H1 (cell line): ENCODE results near the gene SLC25A12. TPM values are rescaled to one million over a fixed set of nuclear protein-coding genes. Genes with fewer than 3 reads are reported as not detected.

ENCODE experiments used
- CTCF ChIA-PET: fragments of 300-600 bp; sonication (Branson Sonifier 250); formaldehyde crosslinking; loops from one replicate; lab custom pipeline; 2021; ENCODE audit not compliant: partially characterized antibody; lab: Charles Lee
- POLR2A ChIA-PET: fragments of 300-600 bp; sonication (Branson Sonifier 250); formaldehyde crosslinking; loops from one replicate; lab custom pipeline; 2021; ENCODE audit warnings: inconsistent platforms; ENCODE audit not compliant: partially characterized antibody; lab: Charles Lee
- DNase-seq, 2 experiments: peaks; one replicate each; pipeline versions ENCODE4 v3.0.0 to v3.0.0-alpha.2; 2010 to 2022; ENCODE audit warnings: low spot score in 2 of 2, low read depth in 1 of 2, mixed read lengths in 1 of 2
- FAIRE-seq: peaks from 2 replicates; lab custom pipeline; 2011; peaks lifted over from hg19 to GRCh38; lab: Jason Lieb, UNC
- H2AFZ ChIP-seq: 2 replicates; pipeline ENCODE4 v1.8.1; 2012; ENCODE audit warnings: low read length, inconsistent platforms
- H2AK5ac ChIP-seq: 2 replicates; pipeline ENCODE4 v1.6.1; 2013; ENCODE audit warnings: low read depth, low read length
- H2BK120ac ChIP-seq: replicated peaks from 2 replicates; pipeline ENCODE3; 2013; ENCODE audit warnings: low read depth, low read length, inconsistent platforms
- H2BK12ac ChIP-seq: 2 replicates; pipeline ENCODE4 v1.6.1; 2013; ENCODE audit warnings: low read depth, low read length
- H2BK15ac ChIP-seq: 2 replicates; pipeline ENCODE4 v1.6.1; 2013; ENCODE audit warnings: low read length
- H2BK20ac ChIP-seq: 2 replicates; pipeline ENCODE4 v1.6.1; 2013; ENCODE audit warnings: low read length
- H2BK5ac ChIP-seq: 2 replicates; pipeline ENCODE4 v1.6.1; 2013; ENCODE audit warnings: low read depth, low read length
- H3K14ac ChIP-seq: 2 replicates; pipeline ENCODE4 v1.6.1; 2013; ENCODE audit warnings: inconsistent platforms; ENCODE audit not compliant: insufficient read length
- H3K18ac ChIP-seq: 2 replicates; pipeline ENCODE4 v1.6.1; 2013; ENCODE audit warnings: low read length; ENCODE audit errors: extremely low read depth
- H3K23ac ChIP-seq: 2 replicates; pipeline ENCODE4 v1.6.1; 2013; ENCODE audit warnings: inconsistent platforms; ENCODE audit not compliant: insufficient read length
- H3K23me2 ChIP-seq: 2 replicates; pipeline ENCODE4 v1.6.1; 2013; ENCODE audit warnings: low read depth, low read length
- H3K27ac ChIP-seq: 2 replicates; pipeline ENCODE4 v1.6.1; 2011; ENCODE audit warnings: low read depth, low read length, inconsistent platforms
- H3K27me3 ChIP-seq, 4 experiments: replicated peaks in 1 of 4; 1 replicate in 1 of 4; 2 replicates in 3 of 4; pipeline versions ENCODE4 v1.6.1 to v1.8.1; 2011 to 2013; ENCODE audit warnings: low read length in 3 of 4, mild to moderate bottlenecking in 3 of 4, inconsistent platforms in 2 of 4, mixed read lengths in 2 of 4, moderate library complexity in 1 of 4; ENCODE audit not compliant: control insufficient read depth in 3 of 4, insufficient read depth in 3 of 4; ENCODE audit errors: extremely low read depth in 1 of 4
- H3K36me3 ChIP-seq, 4 experiments: 2 replicates each; pipeline versions ENCODE4 v1.6.1 to v1.8.1; 2011 to 2013; ENCODE audit warnings: mild to moderate bottlenecking in 4 of 4, low read length in 3 of 4, moderate library complexity in 2 of 4, control low read depth in 1 of 4, inconsistent platforms in 1 of 4; ENCODE audit not compliant: insufficient read depth in 4 of 4, control insufficient read depth in 2 of 4
- H3K4ac ChIP-seq: replicated peaks from 2 replicates; pipeline ENCODE3; 2013; ENCODE audit warnings: low read length, low read depth, mixed read lengths, inconsistent platforms; ENCODE audit not compliant: insufficient read length
- H3K4me1 ChIP-seq, 4 experiments: replicated peaks in 1 of 4; 1 replicate in 1 of 4; 2 replicates in 3 of 4; pipeline versions ENCODE4 v1.6.1 to v1.8.1; 2011 to 2013; ENCODE audit warnings: low read length in 3 of 4, inconsistent platforms in 2 of 4, mixed read lengths in 1 of 4; ENCODE audit not compliant: insufficient read depth in 4 of 4, control insufficient read depth in 3 of 4
- H3K4me2 ChIP-seq, 2 experiments: 2 replicates each; pipeline versions ENCODE4 v1.6.1 to v1.8.1; 2011 to 2013; ENCODE audit warnings: low read depth in 2 of 2, low read length in 2 of 2, control low read depth in 1 of 2, inconsistent platforms in 1 of 2, mild to moderate bottlenecking in 1 of 2; ENCODE audit not compliant: insufficient read depth in 1 of 2
- H3K4me3 ChIP-seq, 4 experiments: fragments of 200-600, 300-600 bp in 1 of 4; sonication (generic), shearing (Covaris generic), sonication (Bioruptor Twin) in 1 of 4; 2 replicates each; pipeline versions ENCODE4 v1.5.1 to v1.8.1; 2011 to 2016; ENCODE audit warnings: low read length in 4 of 4, low read depth in 3 of 4, control low read depth in 2 of 4, inconsistent platforms in 2 of 4, mild to moderate bottlenecking in 2 of 4, mixed read lengths in 1 of 4, moderate library complexity in 1 of 4; ENCODE audit not compliant: insufficient read depth in 2 of 4; ENCODE audit errors: extremely low read depth in 1 of 4
- H3K56ac ChIP-seq: replicated peaks from 2 replicates; pipeline ENCODE3; 2013; ENCODE audit warnings: low read depth, mild to moderate bottlenecking, mixed read lengths, low read length, inconsistent platforms; ENCODE audit not compliant: insufficient read length
- H3K79me1 ChIP-seq: 2 replicates; pipeline ENCODE4 v1.6.1; 2013; ENCODE audit warnings: low read depth, low read length, control low read depth
- H3K79me2 ChIP-seq, 2 experiments: 2 replicates each; pipeline versions ENCODE4 v1.6.1 to v1.8.1; 2012 to 2013; ENCODE audit warnings: low read length in 2 of 2, mild to moderate bottlenecking in 2 of 2, inconsistent platforms in 1 of 2; ENCODE audit not compliant: insufficient read depth in 2 of 2, control insufficient read depth in 1 of 2
- H3K9ac ChIP-seq, 4 experiments: replicated peaks in 1 of 4; 1 replicate in 1 of 4; 2 replicates in 3 of 4; pipeline versions ENCODE4 v1.6.1 to v1.8.1; 2011 to 2013; ENCODE audit warnings: low read depth in 3 of 4, low read length in 3 of 4, control low read depth in 2 of 4, mild to moderate bottlenecking in 2 of 4, moderate library complexity in 2 of 4, inconsistent platforms in 1 of 4; ENCODE audit errors: extremely low read depth in 1 of 4
- H3K9me3 ChIP-seq, 2 experiments: 2 replicates each; pipeline versions ENCODE4 v1.6.1 to v1.8.1; 2012 to 2013; ENCODE audit warnings: mild to moderate bottlenecking in 2 of 2, moderate library complexity in 2 of 2, control low read depth in 1 of 2, inconsistent platforms in 1 of 2, low read depth in 1 of 2, low read length in 1 of 2, mixed read lengths in 1 of 2; ENCODE audit not compliant: insufficient read depth in 2 of 2
- H4K20me1 ChIP-seq, 2 experiments: replicated peaks in 1 of 2; 2 replicates each; pipeline versions ENCODE3 to v1.8.1; 2011 to 2013; ENCODE audit warnings: inconsistent platforms in 2 of 2, low read length in 2 of 2, mild to moderate bottlenecking in 1 of 2; ENCODE audit not compliant: insufficient read depth in 2 of 2, control insufficient read depth in 1 of 2
- H4K5ac ChIP-seq: 2 replicates; pipeline ENCODE4 v1.6.1; 2013; ENCODE audit warnings: low read length, low read depth, mixed read lengths, inconsistent platforms; ENCODE audit not compliant: insufficient read length
- H4K8ac ChIP-seq: 2 replicates; pipeline ENCODE4 v1.8.0; 2013; ENCODE audit warnings: mild to moderate bottlenecking, moderate library complexity, low read length, inconsistent platforms; ENCODE audit not compliant: insufficient read depth; ENCODE audit errors: extremely low read depth
- H4K91ac ChIP-seq: replicated peaks from 2 replicates; pipeline ENCODE3; 2013; ENCODE audit warnings: low read length, mixed read lengths, inconsistent platforms; ENCODE audit not compliant: insufficient read length
- EP300 ChIP-seq, 2 experiments: IDR thresholded peaks; 1 replicate in 1 of 2; 2 replicates in 1 of 2; pipeline ENCODE4 v1.6.1; 2011 to 2012; ENCODE audit warnings: low read depth in 2 of 2, low read length in 2 of 2, mild to moderate bottlenecking in 2 of 2, borderline replicate concordance in 1 of 2, inconsistent platforms in 1 of 2, moderate library complexity in 1 of 2
- KDM4A ChIP-seq: IDR thresholded peaks from one replicate; pipeline ENCODE4 v1.7.1; 2012; ENCODE audit warnings: low read depth, mild to moderate bottlenecking, moderate library complexity, low read length, inconsistent platforms; ENCODE audit not compliant: severe bottlenecking
- NANOG ChIP-seq: IDR thresholded peaks from 2 replicates; pipeline ENCODE4 v1.6.1; 2011; ENCODE audit warnings: low read length, low read depth, mild to moderate bottlenecking, inconsistent platforms; ENCODE audit not compliant: insufficient read depth, poor library complexity, severe bottlenecking
- NRF1 ChIP-seq: IDR thresholded peaks from 2 replicates; pipeline ENCODE4 v1.6.1; 2011; ENCODE audit warnings: mild to moderate bottlenecking, low read depth, low read length, improper control_type of control experiment
- RAD21 ChIP-seq, 2 experiments: IDR thresholded peaks in 1 of 2; conservative IDR thresholded peaks in 1 of 2; 2 replicates each; pipeline ENCODE4 v1.6.1; 2011; ENCODE audit warnings: low read depth in 2 of 2, low read length in 2 of 2, improper control_type of control experiment in 1 of 2, inconsistent platforms in 1 of 2, mild to moderate bottlenecking in 1 of 2, moderate library complexity in 1 of 2
- WGBS, 2 experiments: shearing (Covaris generic) in 1 of 2; methylation state at CpG; one replicate each; pipeline versions ENCODE4 v1.1.6 to v1.1.7; 2013 to 2015; ENCODE audit warnings: low lambda C conversion rate in 2 of 2, mixed read lengths in 2 of 2, inconsistent platforms in 1 of 2, low coverage in 1 of 2, missing lambda C conversion rate in 1 of 2; ENCODE audit not compliant: insufficient replicate concordance in 2 of 2, insufficient coverage in 1 of 2, insufficient read length in 1 of 2; ENCODE audit errors: extremely low coverage in 1 of 2, missing lambda C conversion rate in 1 of 2; 5-methylcytosine and 5-hydroxymethylcytosine counted together
- polyA plus RNA-seq, 7 experiments: library from polyadenylated mRNA; depleted of rRNA in 3 of 7; stranded (reverse) in 5 of 7; unstranded in 2 of 7; fragments of >200 nt in 5 of 7; fragments of 200-250 nt in 2 of 7; gene quantifications; 1 replicate in 5 of 7; 2 replicates in 1 of 7; 4 replicates in 1 of 7; pipeline versions ENCODE4 v1.2.1 to v1.2.3, GENCODE V29; 2011 to 2013; ENCODE audit warnings: missing spikeins in 2 of 7, mixed read lengths in 2 of 7
- total RNA-seq: library from RNA; stranded (reverse); fragmentation: NEBNext Ultra II Directional; extraction: Animal tissue kit (Norgen Biotek cat#: 25700); gene quantifications from 2 replicates; pipeline ENCODE4 v1.2.1, GENCODE V29; 2021
- TF ChIP-seq, protein P1 (sequence below): IDR thresholded peaks from 2 replicates; pipeline ENCODE4 v1.6.1; 2012; ENCODE audit warnings: inconsistent platforms
- TF ChIP-seq, protein P2 (sequence below), 3 experiments: IDR thresholded peaks; 1 replicate in 2 of 3; 2 replicates in 1 of 3; pipeline versions ENCODE4 v1.5.1 to v1.6.1; 2011; ENCODE audit warnings: low read length in 3 of 3, mild to moderate bottlenecking in 3 of 3, inconsistent platforms in 2 of 3, low read depth in 1 of 3, moderate library complexity in 1 of 3; ENCODE audit not compliant: insufficient read depth in 1 of 3; ENCODE audit errors: control extremely low read depth in 1 of 3

The SLC25A12 gene
- total and polyA plus RNA-seq, 2 of the 8 experiments (the other 6 are each of a cell fraction or from before 2014, with no cell fraction given), result 7.7 to 10.2 TPM

- Histone ChIP-seq H3K18ac (peak overlapping the region; percentile 49; the same call in 1 of the 2 replicates), H3K14ac (no peak overlapping the region), H4K91ac (no peak overlapping the region), H3K9ac (no peak overlapping the region), H3K56ac (no peak overlapping the region), H4K8ac (no peak overlapping the region), H3K4me2 (peak overlapping the region in 1 of 2 experiments; percentile 48; a peak in 1 of 4 replicates), H3K23ac (no peak overlapping the region), H3K4me3 (peak overlapping the region in 1 of 4 experiments; percentile 27; a peak in 1 of 8 replicates), H2BK20ac (no peak overlapping the region), H2AK5ac (0 out of 2 replicates have a peak overlapping the region, but pooled peaks have one; percentile 7), H4K20me1 (peaks cover 0 to 2% of the 10 kb centered on the region in 2 experiments), H2BK15ac (no peak overlapping the region), H3K4ac (no peak overlapping the region), H2BK12ac (no peak overlapping the region), H3K27ac (no peak overlapping the region), H3K23me2 (no peaks in the 10 kb centered on the region), H3K36me3 (peaks cover 0 to 13% (median 6%) of the 10 kb centered on the region in 4 experiments; a peak in 3 of 8 replicates), H3K27me3 (no peaks in the 10 kb centered on the region), H2AFZ (no peak overlapping the region), H4K5ac (no peak overlapping the region), H3K9me3 (no peaks in the 10 kb centered on the region), H3K79me1 (no peaks in the 10 kb centered on the region), H3K4me1 (peaks cover 4 to 17% (median 11%) of the 10 kb centered on the region in 4 experiments), H2BK120ac (no peak overlapping the region), H3K79me2 (no peaks in the 10 kb centered on the region), H2BK5ac (no peak overlapping the region)
- CTCF ChIA-PET, result interaction anchor here (0.7 to 2.0 kb wide), 10 partner anchors 9 to 317 kb away, joined by 3 to 6 read pairs (median 3); no protein-coding TSS in a partner anchor
- FAIRE-seq (no peak), DNase-seq (no peak)
- POLR2A ChIA-PET, result no interaction called here
- 77% methylated on average over 11 of the region's 11 CpGs; no CpG with 5 or more reads in 1 of the 2 experiments for WGBS, 2 experiments
- no peak for TF ChIP-seq EP300 (IDR thresholded peaks at IDR 0.05; ENCODE audit: borderline replicate concordance in 1 of 2, low read depth in 2 of 2, low read length in 2 of 2)
- TF ChIP-seq KDM4A, result no peak
- TF ChIP-seq, protein P1, sequence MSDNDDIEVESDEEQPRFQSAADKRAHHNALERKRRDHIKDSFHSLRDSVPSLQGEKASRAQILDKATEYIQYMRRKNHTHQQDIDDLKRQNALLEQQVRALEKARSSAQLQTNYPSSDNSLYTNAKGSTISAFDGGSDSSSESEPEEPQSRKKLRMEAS, result no peak
- no peak for TF ChIP-seq NRF1
- TF ChIP-seq NANOG, result no peak
- TF ChIP-seq, protein P2, sequence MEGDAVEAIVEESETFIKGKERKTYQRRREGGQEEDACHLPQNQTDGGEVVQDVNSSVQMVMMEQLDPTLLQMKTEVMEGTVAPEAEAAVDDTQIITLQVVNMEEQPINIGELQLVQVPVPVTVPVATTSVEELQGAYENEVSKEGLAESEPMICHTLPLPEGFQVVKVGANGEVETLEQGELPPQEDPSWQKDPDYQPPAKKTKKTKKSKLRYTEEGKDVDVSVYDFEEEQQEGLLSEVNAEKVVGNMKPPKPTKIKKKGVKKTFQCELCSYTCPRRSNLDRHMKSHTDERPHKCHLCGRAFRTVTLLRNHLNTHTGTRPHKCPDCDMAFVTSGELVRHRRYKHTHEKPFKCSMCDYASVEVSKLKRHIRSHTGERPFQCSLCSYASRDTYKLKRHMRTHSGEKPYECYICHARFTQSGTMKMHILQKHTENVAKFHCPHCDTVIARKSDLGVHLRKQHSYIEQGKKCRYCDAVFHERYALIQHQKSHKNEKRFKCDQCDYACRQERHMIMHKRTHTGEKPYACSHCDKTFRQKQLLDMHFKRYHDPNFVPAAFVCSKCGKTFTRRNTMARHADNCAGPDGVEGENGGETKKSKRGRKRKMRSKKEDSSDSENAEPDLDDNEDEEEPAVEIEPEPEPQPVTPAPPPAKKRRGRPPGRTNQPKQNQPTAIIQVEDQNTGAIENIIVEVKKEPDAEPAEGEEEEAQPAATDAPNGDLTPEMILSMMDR (IDR thresholded peaks at IDR 0.05; ENCODE audit: control extremely low read depth in 1 of 3, insufficient read depth in 1 of 3, low read depth in 1 of 3, low read length in 3 of 3), result peak in 2 of 3 experiments; percentile 18 to 28; a peak in 3 of 4 replicates
- TF ChIP-seq RAD21 (IDR thresholded peaks at IDR 0.05 in 1 of 2, conservative IDR thresholded peaks at IDR 0.05 in 1 of 2; ENCODE audit: low read depth in 2 of 2, low read length in 2 of 2), result peak; percentile 45 to 56; a peak in 3 of 4 replicates
Observed at GRCh38 chr2:171787333-171788072, 106.5 kb downstream of the SLC25A12 start.
